DOHH2 (cell line): ENCODE results near the gene LDHA.

Experiments
- CTCF ChIP-seq: fragments of 200-600 bp; sonication (generic); IDR thresholded peaks from one replicate; pipeline ENCODE4 v1.5.1; 2014; ENCODE audit warnings: antibody characterized with exemption, mild to moderate bottlenecking, low read depth, low read length; ENCODE audit not compliant: poor library complexity, severe bottlenecking
- EZH2phosphoT487 ChIP-seq: fragments of 200-600 bp; sonication (generic); IDR thresholded peaks from 2 replicates; pipeline ENCODE4 v1.6.1; 2017; ENCODE audit warnings: borderline replicate concordance, mild to moderate bottlenecking, antibody characterized with exemption, low read length, moderate library complexity, mixed read lengths

- no peak for TF ChIP-seq CTCF
- TF ChIP-seq EZH2phosphoT487: no peak
Observed at GRCh38 chr11:18369398-18369797, 25.0 kb upstream of the LDHA start.
